OCI-LY3 (cell line): ENCODE data around the gene TMEFF2.

Experiments
- CTCF ChIP-seq: fragments of 200-600, 300-600 bp; sonication (generic); IDR thresholded peaks from 2 replicates; pipeline ENCODE4 v1.5.1; 2014; ENCODE audit warnings: antibody characterized with exemption, low read length, low read depth
- EZH2phosphoT487 ChIP-seq: fragments of 200-600 bp; shearing (Covaris generic); IDR thresholded peaks from 2 replicates; pipeline ENCODE4 v1.6.1; 2018; ENCODE audit warnings: antibody characterized with exemption, mixed run types, low read depth

GRCh38 chr2:192047315-192048107 is 147.2 kb downstream of the TMEFF2 start:
- TF ChIP-seq CTCF: no peak
- no peak for TF ChIP-seq EZH2phosphoT487
